H9 (cell line): ENCODE results near the gene MORC4. TPM values are rescaled to one million over a fixed set of nuclear protein-coding genes. Genes with fewer than 3 reads are reported as not detected.

ENCODE experiments used
- DNase-seq: peaks from one replicate; pipeline ENCODE4 v3.0.0-alpha.2; 2017
- H2AFZ ChIP-seq: one replicate; pipeline ENCODE4 v1.6.1; 2013; ENCODE audit warnings: mild to moderate bottlenecking, low read length, control low read depth, moderate library complexity
- H2AK5ac ChIP-seq: 2 replicates; pipeline ENCODE4 v1.6.1; 2013; ENCODE audit warnings: low read length, control low read depth, mixed read lengths; ENCODE audit not compliant: insufficient read length
- H2BK120ac ChIP-seq: one replicate; pipeline ENCODE4 v1.6.1; 2013; ENCODE audit warnings: low read depth, mild to moderate bottlenecking, low read length, control low read depth, inconsistent platforms; ENCODE audit not compliant: poor library complexity, severe bottlenecking
- H2BK12ac ChIP-seq: 2 replicates; pipeline ENCODE4 v1.6.1; 2013; ENCODE audit warnings: low read length, control low read depth, mixed read lengths, low read depth; ENCODE audit not compliant: insufficient read length
- H2BK15ac ChIP-seq: 2 replicates; pipeline ENCODE4 v1.6.1; 2013; ENCODE audit warnings: low read depth, low read length, control low read depth
- H2BK20ac ChIP-seq: one replicate; pipeline ENCODE4 v1.6.1; 2013; ENCODE audit warnings: low read depth, mild to moderate bottlenecking, low read length, control low read depth, inconsistent platforms; ENCODE audit not compliant: poor library complexity, severe bottlenecking
- H2BK5ac ChIP-seq: 2 replicates; pipeline ENCODE4 v1.6.1; 2013; ENCODE audit warnings: low read length, control low read depth, mixed read lengths; ENCODE audit not compliant: insufficient read length
- H3K14ac ChIP-seq: 2 replicates; pipeline ENCODE4 v1.6.1; 2013; ENCODE audit warnings: low read length, control low read depth; ENCODE audit not compliant: insufficient read depth
- H3K18ac ChIP-seq: 2 replicates; pipeline ENCODE4 v1.6.1; 2013; ENCODE audit warnings: low read depth, mild to moderate bottlenecking, mixed read lengths, low read length, control low read depth; ENCODE audit not compliant: insufficient read length
- H3K23ac ChIP-seq: 2 replicates; pipeline ENCODE4 v1.6.1; 2013; ENCODE audit warnings: low read length, control low read depth, mixed read lengths, low read depth; ENCODE audit not compliant: insufficient read length
- H3K23me2 ChIP-seq: 2 replicates; pipeline ENCODE4 v1.6.1; 2013; ENCODE audit warnings: low read depth, mild to moderate bottlenecking, mixed read lengths, low read length, control low read depth; ENCODE audit not compliant: insufficient read length, poor library complexity, severe bottlenecking
- H3K27ac ChIP-seq: 2 replicates; pipeline ENCODE4 v1.5.1; 2013; ENCODE audit warnings: low read length, control low read depth, mixed read lengths, low read depth; ENCODE audit not compliant: insufficient read length
- H3K27me3 ChIP-seq: 2 replicates; pipeline ENCODE4 v1.6.1; 2013; ENCODE audit warnings: low read length, control low read depth, inconsistent platforms; ENCODE audit not compliant: insufficient read depth
- H3K4ac ChIP-seq: 2 replicates; pipeline ENCODE4 v1.6.1; 2013; ENCODE audit warnings: low read depth, mild to moderate bottlenecking, control low read depth, inconsistent platforms, low read length, moderate library complexity
- H3K4me1 ChIP-seq: 2 replicates; pipeline ENCODE4 v1.6.1; 2013; ENCODE audit warnings: low read length, control low read depth, inconsistent platforms; ENCODE audit not compliant: insufficient read depth
- H3K4me2 ChIP-seq: 2 replicates; pipeline ENCODE4 v1.6.1; 2013; ENCODE audit warnings: low read length, control low read depth, mixed read lengths; ENCODE audit not compliant: insufficient read length, insufficient read depth
- H3K56ac ChIP-seq: 2 replicates; pipeline ENCODE4 v1.6.1; 2013; ENCODE audit warnings: low read depth, mild to moderate bottlenecking, mixed read lengths, low read length, control low read depth; ENCODE audit not compliant: insufficient read length
- H3K79me1 ChIP-seq: 2 replicates; pipeline ENCODE4 v1.6.1; 2013; ENCODE audit warnings: low read depth, mild to moderate bottlenecking, moderate library complexity, low read length, control low read depth, inconsistent platforms; ENCODE audit not compliant: insufficient read depth, poor library complexity, severe bottlenecking
- H3K79me2 ChIP-seq: 2 replicates; pipeline ENCODE4 v1.6.1; 2013; ENCODE audit warnings: low read length, control low read depth, inconsistent platforms; ENCODE audit not compliant: insufficient read depth
- H3K9ac ChIP-seq: 2 replicates; pipeline ENCODE4 v1.6.1; 2013; ENCODE audit warnings: low read length, control low read depth, mixed read lengths; ENCODE audit not compliant: insufficient read length; ENCODE audit errors: extremely low read depth
- H3K9me3 ChIP-seq: one replicate; pipeline ENCODE4 v1.6.1; 2013; ENCODE audit warnings: low read depth, low read length, inconsistent platforms; ENCODE audit not compliant: control insufficient read depth
- H3T11ph ChIP-seq: one replicate; pipeline ENCODE4 v1.6.1; 2013; ENCODE audit warnings: mild to moderate bottlenecking, low read length, control low read depth, inconsistent platforms
- H4K20me1 ChIP-seq: one replicate; pipeline ENCODE4 v1.6.1; 2013; ENCODE audit not compliant: control insufficient read depth, insufficient read length, insufficient read depth
- H4K5ac ChIP-seq: 2 replicates; pipeline ENCODE4 v1.6.1; 2013; ENCODE audit warnings: low read depth, mild to moderate bottlenecking, mixed read lengths, low read length, control low read depth; ENCODE audit not compliant: insufficient read length
- H4K8ac ChIP-seq: replicated peaks from 2 replicates; pipeline ENCODE4 v1.6.1; 2013; ENCODE audit warnings: low read length, control low read depth, mixed read lengths, low read depth; ENCODE audit not compliant: insufficient read length
- H4K91ac ChIP-seq: 2 replicates; pipeline ENCODE4 v1.6.1; 2013; ENCODE audit warnings: low read depth, mild to moderate bottlenecking, moderate library complexity, mixed read lengths, low read length, control low read depth; ENCODE audit not compliant: insufficient read length
- H3K27ac Mint-ChIP-seq, 3 experiments: 2 replicates in 2 of 3; 3 replicates in 1 of 3; pipeline ENCODE4 v1.8.0; 2020 to 2021; ENCODE audit warnings: mixed read lengths in 3 of 3, mild to moderate bottlenecking in 1 of 3, moderate library complexity in 1 of 3
- H3K27me3 Mint-ChIP-seq: 2 replicates; pipeline ENCODE4 v1.8.0; 2021; ENCODE audit warnings: low read depth, mild to moderate bottlenecking, moderate library complexity, mixed read lengths
- H3K36me3 Mint-ChIP-seq, 3 experiments: 2 replicates in 2 of 3; 3 replicates in 1 of 3; pipeline ENCODE4 v1.8.0; 2020 to 2021; ENCODE audit warnings: low read depth in 3 of 3, mixed read lengths in 3 of 3; ENCODE audit not compliant: insufficient read depth in 1 of 3
- H3K4me1 Mint-ChIP-seq, 2 experiments: 2 replicates each; pipeline ENCODE4 v1.8.0; 2020; ENCODE audit warnings: mixed read lengths in 2 of 2
- H3K4me3 Mint-ChIP-seq, 2 experiments: 2 replicates in 1 of 2; 3 replicates in 1 of 2; pipeline ENCODE4 v1.8.0; 2020 to 2021; ENCODE audit warnings: mild to moderate bottlenecking in 2 of 2, mixed read lengths in 2 of 2, moderate library complexity in 1 of 2
- H3K9me3 Mint-ChIP-seq, 2 experiments: 2 replicates in 1 of 2; 3 replicates in 1 of 2; pipeline ENCODE4 v1.8.0; 2020; ENCODE audit warnings: mild to moderate bottlenecking in 2 of 2, mixed read lengths in 2 of 2, moderate library complexity in 1 of 2
- CTCF ChIP-seq: fragments of 200-600 bp; sonication (generic); conservative IDR thresholded peaks from 3 replicates; pipeline ENCODE4 v1.8.0; 2021; ENCODE audit warnings: antibody characterized with exemption, mild to moderate bottlenecking
- WGBS: extraction: QIAGEN DNeasy Blood & Tissue Kit; methylation state at CpG from one replicate; pipeline ENCODE4 v1.1.7; 2013; ENCODE audit warnings: missing lambda C conversion rate, low lambda C conversion rate, mixed read lengths; ENCODE audit not compliant: insufficient read length; ENCODE audit errors: extremely low coverage; 5-methylcytosine and 5-hydroxymethylcytosine counted together
- total RNA-seq: library from RNA; stranded (reverse); gene quantifications from 2 replicates; pipeline ENCODE4 v1.2.1, GENCODE V29; 2021

Gene MORC4
- total RNA-seq, 1 experiment from 2014 or later: 4.3 TPM

- DNase-seq: no peak
- Histone ChIP-seq H3T11ph (no peak overlapping the region), H3K9me3 (no peaks in the 10 kb centered on the region), H3K23me2 (peaks cover 2% of the 10 kb centered on the region), H3K79me1 (no peaks in the 10 kb centered on the region), H3K9ac (no peak overlapping the region), H3K56ac (no peak overlapping the region), H4K91ac (no peak overlapping the region), H2AK5ac (no peak overlapping the region), H3K27me3 (no peaks in the 10 kb centered on the region), H4K5ac (no peak overlapping the region), H2BK20ac (no peak overlapping the region), H4K8ac (no peak overlapping the region), H2BK5ac (no peak overlapping the region), H4K20me1 (no peaks in the 10 kb centered on the region), H3K14ac (no peak overlapping the region), H3K4me1 (no peaks in the 10 kb centered on the region; the same call in 1 of the 2 replicates), H3K4me2 (no peak overlapping the region), H3K23ac (no peak overlapping the region), H2BK120ac (no peak overlapping the region), H2BK15ac (no peak overlapping the region), H2BK12ac (no peak overlapping the region), H3K27ac (no peak overlapping the region), H3K79me2 (no peaks in the 10 kb centered on the region), H2AFZ (no peak overlapping the region), H3K18ac (no peak overlapping the region), H3K4ac (no peak overlapping the region)
- Mint-ChIP-seq H3K4me3 (no peak overlapping the region), H3K9me3 (peaks cover 12 to 42% of the 10 kb centered on the region in 2 experiments), H3K36me3 (peaks cover 3 to 20% (median 14%) of the 10 kb centered on the region in 3 experiments; a peak in 6 of 7 replicates), H3K27ac (no peak overlapping the region), H3K4me1 (peaks cover 6 to 7% of the 10 kb centered on the region in 2 experiments), H3K27me3 (peaks cover 4% of the 10 kb centered on the region)
- WGBS: no CpG with 5 or more reads among the region's 2 CpGs
- TF ChIP-seq CTCF: no peak
Measured at GRCh38 chrX:106995678-106996077, 4.3 kb downstream of the MORC4 start.
